Measurements from ENCODE around the gene FAM114A1.

Gene FAM114A1

GRCh38 chr4:38909015-38909414 is 41.4 kb downstream of the FAM114A1 start:
- peaks cover 0 to 53% of the 10 kb centered on the region in 2 experiments; a peak in 2 of 3 replicates for H3K36me3 ChIP-seq (ENCODE audit: control insufficient read depth in 2 of 2, insufficient read depth in 1 of 2, low read length in 2 of 2)
- no peaks in the 10 kb centered on the region for H3K9me3 ChIP-seq (ENCODE audit: control insufficient read depth, insufficient read depth, low read depth, low read length)
- CTCF ChIA-PET = interaction anchor here (1.7 kb wide), 1 partner anchor 226 kb away, joined by 6 read pairs; no protein-coding TSS in a partner anchor
- H3K4me3 ChIP-seq (ENCODE audit: low read depth, low read length) = no peak overlapping the region
- no peaks in the 10 kb centered on the region for H3K4me1 ChIP-seq (ENCODE audit: control insufficient read depth, insufficient read depth, low read length)
- POLR2A ChIA-PET = no interaction called here
- TF ChIP-seq ZNF571 (tag by site-specific recombination; IDR thresholded peaks at IDR 0.05) = no peak
- TF ChIP-seq ZNF621 (tag by site-specific recombination; IDR thresholded peaks at IDR 0.05) = no peak
- TF ChIP-seq ZNF768 (tag by site-specific recombination; IDR thresholded peaks at IDR 0.05) = no peak
- TF ChIP-seq GLIS1 (tag by site-specific recombination; IDR thresholded peaks at IDR 0.05) = no peak
- TF ChIP-seq, protein P1, sequence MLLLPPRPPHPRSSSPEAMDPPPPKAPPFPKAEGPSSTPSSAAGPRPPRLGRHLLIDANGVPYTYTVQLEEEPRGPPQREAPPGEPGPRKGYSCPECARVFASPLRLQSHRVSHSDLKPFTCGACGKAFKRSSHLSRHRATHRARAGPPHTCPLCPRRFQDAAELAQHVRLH (tag by site-specific recombination; IDR thresholded peaks at IDR 0.05) = no peak
- TF ChIP-seq YY1 (tag by site-specific recombination; IDR thresholded peaks at IDR 0.05) = no peak
- TF ChIP-seq, protein P2, sequence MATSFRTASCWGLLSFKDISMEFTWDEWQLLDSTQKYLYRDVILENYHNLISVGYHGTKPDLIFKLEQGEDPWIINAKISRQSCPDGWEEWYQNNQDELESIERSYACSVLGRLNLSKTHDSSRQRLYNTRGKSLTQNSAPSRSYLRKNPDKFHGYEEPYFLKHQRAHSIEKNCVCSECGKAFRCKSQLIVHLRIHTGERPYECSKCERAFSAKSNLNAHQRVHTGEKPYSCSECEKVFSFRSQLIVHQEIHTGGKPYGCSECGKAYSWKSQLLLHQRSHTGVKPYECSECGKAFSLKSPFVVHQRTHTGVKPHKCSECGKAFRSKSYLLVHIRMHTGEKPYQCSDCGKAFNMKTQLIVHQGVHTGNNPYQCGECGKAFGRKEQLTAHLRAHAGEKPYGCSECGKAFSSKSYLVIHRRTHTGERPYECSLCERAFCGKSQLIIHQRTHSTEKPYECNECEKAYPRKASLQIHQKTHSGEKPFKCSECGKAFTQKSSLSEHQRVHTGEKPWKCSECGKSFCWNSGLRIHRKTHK (tag by site-specific recombination; IDR thresholded peaks at IDR 0.05) = no peak
- no peak for TF ChIP-seq ZNF23 (tag by site-specific recombination; IDR thresholded peaks at IDR 0.05; ENCODE audit: borderline replicate concordance)
- TF ChIP-seq ZNF324 (tag by site-specific recombination; IDR thresholded peaks at IDR 0.05) = no peak
- TF ChIP-seq ZNF623 (tag by site-specific recombination; IDR thresholded peaks at IDR 0.05) = no peak
- no peak for TF ChIP-seq ZBTB7A (tag by site-specific recombination; IDR thresholded peaks at IDR 0.05; ENCODE audit: low read depth)
- TF ChIP-seq, protein P3, sequence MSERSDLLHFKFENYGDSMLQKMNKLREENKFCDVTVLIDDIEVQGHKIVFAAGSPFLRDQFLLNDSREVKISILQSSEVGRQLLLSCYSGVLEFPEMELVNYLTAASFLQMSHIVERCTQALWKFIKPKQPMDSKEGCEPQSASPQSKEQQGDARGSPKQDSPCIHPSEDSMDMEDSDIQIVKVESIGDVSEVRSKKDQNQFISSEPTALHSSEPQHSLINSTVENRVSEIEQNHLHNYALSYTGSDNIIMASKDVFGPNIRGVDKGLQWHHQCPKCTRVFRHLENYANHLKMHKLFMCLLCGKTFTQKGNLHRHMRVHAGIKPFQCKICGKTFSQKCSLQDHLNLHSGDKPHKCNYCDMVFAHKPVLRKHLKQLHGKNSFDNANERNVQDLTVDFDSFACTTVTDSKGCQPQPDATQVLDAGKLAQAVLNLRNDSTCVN (tag by site-specific recombination; optimal IDR thresholded peaks at IDR 0.05) = no peak
- TF ChIP-seq ZBTB20 (tag by site-specific recombination; IDR thresholded peaks at IDR 0.05) = no peak
- no peak overlapping the region for H3K27ac ChIP-seq (ENCODE audit: extremely low read depth, low read depth, low read length)

- H3K4me1 ChIP-seq (ENCODE audit: control insufficient read depth, insufficient read depth, low read length) = no peaks in the 10 kb centered on the region
- ChIA-PET CTCF (no interaction called here), POLR2A (no interaction called here)
- H3K4me3 ChIP-seq (ENCODE audit: low read depth, low read length) = no peak overlapping the region
- TF ChIP-seq ZNF174 (tag by site-specific recombination; IDR thresholded peaks at IDR 0.05) (no peak), ZNF214 (tag by site-specific recombination; IDR thresholded peaks at IDR 0.05; ENCODE audit: borderline replicate concordance) (no peak), ZNF292 (tag by site-specific recombination; IDR thresholded peaks at IDR 0.05; ENCODE audit: borderline replicate concordance, low read depth) (no peak), EGR2 (tag by site-specific recombination; IDR thresholded peaks at IDR 0.05; ENCODE audit: low read depth) (0 out of 2 replicates have a peak, but pooled peaks have one; percentile 15), ZNF146 (tag by site-specific recombination; IDR thresholded peaks at IDR 0.05) (no peak), GLIS1 (tag by site-specific recombination; IDR thresholded peaks at IDR 0.05) (peak; percentile 12; the same call in 1 of the 2 replicates)
- no peak overlapping the region for H3K27ac ChIP-seq (ENCODE audit: extremely low read depth, low read depth, low read length)
- peaks cover 0 to 56% of the 10 kb centered on the region in 2 experiments; a peak in 2 of 3 replicates for H3K36me3 ChIP-seq (ENCODE audit: control insufficient read depth in 2 of 2, insufficient read depth in 1 of 2, low read length in 2 of 2)
- no peaks in the 10 kb centered on the region for H3K9me3 ChIP-seq (ENCODE audit: control insufficient read depth, insufficient read depth, low read depth, low read length)
Measured at GRCh38 chr4:38911257-38911656, 43.7 kb downstream of the FAM114A1 start.

GRCh38 chr4:38914854-38915253 is 47.2 kb downstream of the FAM114A1 start:
- ChIA-PET POLR2A (no interaction called here), CTCF (interaction anchor here (1.0 kb wide), 1 partner anchor 13 kb away, joined by 3 read pairs; no protein-coding TSS in a partner anchor)
- H3K27ac ChIP-seq (ENCODE audit: extremely low read depth, low read depth, low read length) = no peak overlapping the region
- H3K4me1 ChIP-seq (ENCODE audit: control insufficient read depth, insufficient read depth, low read length) = no peaks in the 10 kb centered on the region
- H3K9me3 ChIP-seq (ENCODE audit: control insufficient read depth, insufficient read depth, low read depth, low read length) = no peaks in the 10 kb centered on the region
- H3K4me3 ChIP-seq (ENCODE audit: low read depth, low read length) = no peak overlapping the region
- H3K36me3 ChIP-seq (ENCODE audit: control insufficient read depth in 2 of 2, insufficient read depth in 1 of 2, low read length in 2 of 2) = peaks cover 0 to 43% of the 10 kb centered on the region in 2 experiments; a peak in 2 of 3 replicates
- TF ChIP-seq ZNF707 (tag by site-specific recombination; IDR thresholded peaks at IDR 0.05) (no peak), ZNF354C (tag by site-specific recombination; IDR thresholded peaks at IDR 0.05; ENCODE audit: borderline replicate concordance, low read depth) (no peak), ZNF600 (tag by site-specific recombination; IDR thresholded peaks at IDR 0.05) (no peak), ZNF571 (tag by site-specific recombination; IDR thresholded peaks at IDR 0.05) (no peak), ZNF366 (tag by site-specific recombination; conservative IDR thresholded peaks at IDR 0.05) (no peak), ZNF501 (tag by site-specific recombination; IDR thresholded peaks at IDR 0.05) (no peak), ZNF221 (tag by site-specific recombination; IDR thresholded peaks at IDR 0.05; ENCODE audit: borderline replicate concordance) (no peak), ZNF830 (tag by site-specific recombination; IDR thresholded peaks at IDR 0.05; ENCODE audit: low read depth) (no peak), ZNF624 (tag by site-specific recombination; IDR thresholded peaks at IDR 0.05) (no peak), KLF7 (tag by site-specific recombination; IDR thresholded peaks at IDR 0.05; ENCODE audit: borderline replicate concordance) (no peak), ZNF792 (tag by site-specific recombination; IDR thresholded peaks at IDR 0.05) (no peak), ZFP69B (tag by site-specific recombination; IDR thresholded peaks at IDR 0.05) (no peak), ZBTB7A (tag by site-specific recombination; IDR thresholded peaks at IDR 0.05; ENCODE audit: low read depth) (no peak)
- TF ChIP-seq, protein P4, sequence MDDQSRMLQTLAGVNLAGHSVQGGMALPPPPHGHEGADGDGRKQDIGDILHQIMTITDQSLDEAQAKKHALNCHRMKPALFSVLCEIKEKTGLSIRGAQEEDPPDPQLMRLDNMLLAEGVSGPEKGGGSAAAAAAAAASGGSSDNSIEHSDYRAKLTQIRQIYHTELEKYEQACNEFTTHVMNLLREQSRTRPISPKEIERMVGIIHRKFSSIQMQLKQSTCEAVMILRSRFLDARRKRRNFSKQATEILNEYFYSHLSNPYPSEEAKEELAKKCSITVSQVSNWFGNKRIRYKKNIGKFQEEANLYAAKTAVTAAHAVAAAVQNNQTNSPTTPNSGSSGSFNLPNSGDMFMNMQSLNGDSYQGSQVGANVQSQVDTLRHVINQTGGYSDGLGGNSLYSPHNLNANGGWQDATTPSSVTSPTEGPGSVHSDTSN (CRISPR knock-in tag; IDR thresholded peaks at IDR 0.05) = no peak

All from HEK293 (cell line).